K562 (cell line): ENCODE data around the gene PLEKHM3. TPM values are rescaled to one million over a fixed set of nuclear protein-coding genes. Genes with fewer than 3 reads are reported as not detected.

ENCODE experiments used
- AFF4 ChIP-seq: sonication (generic); formaldehyde crosslinking; IDR thresholded peaks from 2 replicates; pipeline ENCODE4 v1.8.0; 2023; ENCODE audit warnings: mild to moderate bottlenecking, missing genetic modification reagents
- CTBP1 ChIP-seq: fragments of 450-650 bp; IDR thresholded peaks from 2 replicates; pipeline ENCODE4 v1.6.1; 2016; ENCODE audit warnings: borderline replicate concordance
- ETV5 ChIP-seq: sonication (generic); formaldehyde crosslinking; IDR thresholded peaks from 2 replicates; pipeline ENCODE4 v1.4.0; 2020; ENCODE audit warnings: low read depth, mild to moderate bottlenecking, missing genetic modification reagents
- EWSR1 ChIP-seq: fragments of 450-650 bp; IDR thresholded peaks from 2 replicates; pipeline ENCODE4 v1.6.1; 2018; ENCODE audit warnings: borderline replicate concordance, mild to moderate bottlenecking, low read depth, moderate library complexity; ENCODE audit not compliant: partially characterized antibody
- GTF2A2 ChIP-seq: IDR thresholded peaks from 2 replicates; pipeline ENCODE4 v1.6.1; 2016; ENCODE audit warnings: mild to moderate bottlenecking, missing genetic modification characterization, missing compliant biosample characterization
- KLF10 ChIP-seq: fragments of 250-450 bp; sonication (Bioruptor Pico); IDR thresholded peaks from 2 replicates; pipeline ENCODE4 v1.6.1; 2021; ENCODE audit warnings: matching md5 sums
- MAFK ChIP-seq: IDR thresholded peaks from 2 replicates; pipeline ENCODE4 v1.6.1; 2011; ENCODE audit warnings: low read length, improper control_type of control experiment
- MXI1 ChIP-seq: IDR thresholded peaks from 2 replicates; pipeline ENCODE4 v1.6.1; 2011; ENCODE audit warnings: low read depth, mild to moderate bottlenecking, improper control_type of control experiment, low read length
- PHF20 ChIP-seq: fragments of 450-650 bp; IDR thresholded peaks from 2 replicates; pipeline ENCODE4 v1.6.1; 2018; ENCODE audit not compliant: partially characterized antibody
- PTBP1 ChIP-seq: fragments of 200-400 bp; formaldehyde crosslinking; IDR thresholded peaks from 2 replicates; pipeline ENCODE4 v1.6.1; 2017; ENCODE audit warnings: low read depth, low read length
- STAT6 ChIP-seq: sonication (generic); formaldehyde crosslinking; IDR thresholded peaks from 2 replicates; pipeline ENCODE4 v1.8.1; 2023; ENCODE audit warnings: mild to moderate bottlenecking, missing genetic modification reagents
- TAL1 ChIP-seq: fragments of 450-650 bp; IDR thresholded peaks from 2 replicates; pipeline ENCODE4 v1.6.1; 2016; ENCODE audit warnings: mild to moderate bottlenecking
- TBP ChIP-seq: optimal IDR thresholded peaks from 2 replicates; pipeline ENCODE3; 2011; ENCODE audit warnings: low read depth, low read length, improper control_type of control experiment
- ZBTB17 ChIP-seq: fragments of 450-650 bp; formaldehyde crosslinking; IDR thresholded peaks from 2 replicates; pipeline ENCODE4 v1.4.0; 2020; ENCODE audit warnings: mild to moderate bottlenecking
- ZEB2 ChIP-seq: fragments of 450-650 bp; IDR thresholded peaks from 2 replicates; pipeline ENCODE4 v1.6.1; 2016
- ZKSCAN8 ChIP-seq: fragments of 200-800 bp; sonication (Bioruptor generic); IDR thresholded peaks from 2 replicates; pipeline ENCODE4 v1.6.1; 2016; ENCODE audit warnings: missing genetic modification characterization, missing compliant biosample characterization
- ZNF253 ChIP-seq: fragments of 250-450 bp; sonication (Bioruptor Pico); conservative IDR thresholded peaks from 2 replicates; pipeline ENCODE4 v1.6.1; 2021; ENCODE audit warnings: mild to moderate bottlenecking
- ZNF311 ChIP-seq: fragments of 250-450 bp; sonication (Bioruptor Pico); IDR thresholded peaks from 2 replicates; pipeline ENCODE4 v1.4.0; 2020; ENCODE audit warnings: mild to moderate bottlenecking, moderate library complexity
- polyA plus RNA-seq, 8 experiments: library from polyadenylated mRNA; depleted of rRNA in 4 of 8; stranded (reverse) in 5 of 8; unstranded in 3 of 8; fragments of >200 nt; fragmentation: Nextera tagmentation in 2 of 8; fragmentation: Illumina TruSeq in 1 of 8; extraction: Ambion mirVana in 2 of 8; extraction: Trizol in 1 of 8; gene quantifications; 2 replicates each; pipeline versions ENCODE4 v1.2.1 to v1.2.3, GENCODE V29; 2011 to 2014; ENCODE audit warnings: inconsistent platforms in 1 of 8, missing spikeins in 1 of 8
- total RNA-seq, 7 experiments: library from RNA; depleted of rRNA in 6 of 7; stranded (reverse); fragments of >200 nt in 6 of 7; fragmentation: Illumina TruSeq in 2 of 7; extraction: Trizol in 2 of 7; gene quantifications; 2 replicates each; pipeline versions ENCODE4 v1.2.1 to v1.2.3, GENCODE V29; 2011 to 2021; ENCODE audit warnings: low replicate concordance in 1 of 7
- TF ChIP-seq, protein P1 (sequence below): sonication (generic); formaldehyde crosslinking; IDR thresholded peaks from 2 replicates; pipeline ENCODE4 v1.8.1; 2023; ENCODE audit warnings: mild to moderate bottlenecking, missing genetic modification reagents
- TF ChIP-seq, protein P2 (sequence below): fragments of 250-450 bp; sonication (Bioruptor Pico); IDR thresholded peaks from 2 replicates; pipeline ENCODE4 v1.4.0; 2020; ENCODE audit warnings: mild to moderate bottlenecking

Gene PLEKHM3
- total and polyA plus RNA-seq, 9 of the 15 experiments (the other 6 are each of a cell fraction or from before 2014, with no cell fraction given), result 0.24 to 1.6 (median 1.0) TPM

- TF ChIP-seq PTBP1, result no peak
- TF ChIP-seq TAL1, result no peak
- TF ChIP-seq MXI1, result peak; percentile 95
- no peak for TF ChIP-seq ZEB2
- TF ChIP-seq MAFK, result no peak
- peak; percentile 98 for TF ChIP-seq ZBTB17 (CRISPR knock-in tag)
- peak; percentile 94 for TF ChIP-seq ZNF253
- TF ChIP-seq PHF20, result no peak
- peak; percentile 99 for TF ChIP-seq ZKSCAN8
- peak; percentile 100 for TF ChIP-seq GTF2A2 (tag)
- TF ChIP-seq TBP, result no peak
- no peak for TF ChIP-seq EWSR1
- TF ChIP-seq AFF4, result no peak
- TF ChIP-seq KLF10 (CRISPR knock-in tag), result peak; percentile 93
- TF ChIP-seq, protein P1, sequence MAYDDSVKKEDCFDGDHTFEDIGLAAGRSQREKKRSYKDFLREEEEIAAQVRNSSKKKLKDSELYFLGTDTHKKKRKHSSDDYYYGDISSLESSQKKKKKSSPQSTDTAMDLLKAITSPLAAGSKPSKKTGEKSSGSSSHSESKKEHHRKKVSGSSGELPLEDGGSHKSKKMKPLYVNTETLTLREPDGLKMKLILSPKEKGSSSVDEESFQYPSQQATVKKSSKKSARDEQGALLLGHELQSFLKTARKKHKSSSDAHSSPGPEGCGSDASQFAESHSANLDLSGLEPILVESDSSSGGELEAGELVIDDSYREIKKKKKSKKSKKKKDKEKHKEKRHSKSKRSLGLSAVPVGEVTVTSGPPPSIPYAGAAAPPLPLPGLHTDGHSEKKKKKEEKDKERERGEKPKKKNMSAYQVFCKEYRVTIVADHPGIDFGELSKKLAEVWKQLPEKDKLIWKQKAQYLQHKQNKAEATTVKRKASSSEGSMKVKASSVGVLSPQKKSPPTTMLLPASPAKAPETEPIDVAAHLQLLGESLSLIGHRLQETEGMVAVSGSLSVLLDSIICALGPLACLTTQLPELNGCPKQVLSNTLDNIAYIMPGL (CRISPR knock-in tag), result no peak
- TF ChIP-seq STAT6 (CRISPR knock-in tag), result no peak
- no peak for TF ChIP-seq ETV5 (CRISPR knock-in tag)
- TF ChIP-seq CTBP1, result no peak
- TF ChIP-seq ZNF311 (CRISPR knock-in tag), result peak; percentile 100
- TF ChIP-seq, protein P2, sequence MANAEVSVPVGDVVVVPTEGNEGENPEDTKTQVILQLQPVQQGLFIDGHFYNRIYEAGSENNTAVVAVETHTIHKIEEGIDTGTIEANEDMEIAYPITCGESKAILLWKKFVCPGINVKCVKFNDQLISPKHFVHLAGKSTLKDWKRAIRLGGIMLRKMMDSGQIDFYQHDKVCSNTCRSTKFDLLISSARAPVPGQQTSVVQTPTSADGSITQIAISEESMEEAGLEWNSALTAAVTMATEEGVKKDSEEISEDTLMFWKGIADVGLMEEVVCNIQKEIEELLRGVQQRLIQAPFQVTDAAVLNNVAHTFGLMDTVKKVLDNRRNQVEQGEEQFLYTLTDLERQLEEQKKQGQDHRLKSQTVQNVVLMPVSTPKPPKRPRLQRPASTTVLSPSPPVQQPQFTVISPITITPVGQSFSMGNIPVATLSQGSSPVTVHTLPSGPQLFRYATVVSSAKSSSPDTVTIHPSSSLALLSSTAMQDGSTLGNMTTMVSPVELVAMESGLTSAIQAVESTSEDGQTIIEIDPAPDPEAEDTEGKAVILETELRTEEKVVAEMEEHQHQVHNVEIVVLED, result peak; percentile 90
Measured at GRCh38 chr2:207772081-207772843, 253.1 kb downstream of the PLEKHM3 start (continued).
